HPDE6-E6E7 (cell line): Measurements from ENCODE around the gene LRRC3C.

Source experiments
- DNase-seq: peaks from one replicate; pipeline ENCODE4 v3.0.0; 2011; ENCODE audit warnings: missing footprints; ENCODE audit errors: extremely low spot score

The LRRC3C gene

GRCh38 chr17:39923836-39924690 is 3.5 kb upstream of the LRRC3C start:
- no peak for DNase-seq

- DNase-seq, result no peak
These were observed 2.9 kb upstream of the LRRC3C start for GRCh38 chr17:39924691-39925055.

- no peak for DNase-seq
These were observed 2.0 kb upstream of the LRRC3C start for GRCh38 chr17:39925282-39926134.

DNA sequence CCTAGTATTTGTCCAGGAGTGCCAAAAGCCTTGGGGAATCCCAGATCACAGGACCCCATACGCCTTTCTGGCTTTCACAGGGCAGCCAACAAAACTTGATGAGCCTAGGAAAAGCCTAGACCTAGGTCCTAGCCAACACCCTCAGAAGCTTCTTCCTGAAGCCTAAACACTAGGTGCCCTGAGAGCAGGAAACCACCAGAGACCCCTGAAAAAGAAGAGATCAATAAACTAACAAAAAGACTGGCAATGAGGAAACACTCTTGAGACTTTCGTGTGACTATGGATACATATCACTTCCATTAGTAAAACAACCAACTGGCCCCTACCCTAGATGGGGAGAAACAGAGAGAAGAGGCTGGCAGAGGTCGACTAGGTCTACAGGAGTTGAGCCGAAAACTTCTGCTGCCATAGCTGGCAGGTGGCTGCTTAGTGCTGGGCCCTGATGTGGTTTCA is 1.4 kb upstream of the LRRC3C start:
- no peak for DNase-seq

- DNase-seq, result no peak
These were observed 888 bp upstream of the LRRC3C start for GRCh38 chr17:39926588-39927100.

DNA sequence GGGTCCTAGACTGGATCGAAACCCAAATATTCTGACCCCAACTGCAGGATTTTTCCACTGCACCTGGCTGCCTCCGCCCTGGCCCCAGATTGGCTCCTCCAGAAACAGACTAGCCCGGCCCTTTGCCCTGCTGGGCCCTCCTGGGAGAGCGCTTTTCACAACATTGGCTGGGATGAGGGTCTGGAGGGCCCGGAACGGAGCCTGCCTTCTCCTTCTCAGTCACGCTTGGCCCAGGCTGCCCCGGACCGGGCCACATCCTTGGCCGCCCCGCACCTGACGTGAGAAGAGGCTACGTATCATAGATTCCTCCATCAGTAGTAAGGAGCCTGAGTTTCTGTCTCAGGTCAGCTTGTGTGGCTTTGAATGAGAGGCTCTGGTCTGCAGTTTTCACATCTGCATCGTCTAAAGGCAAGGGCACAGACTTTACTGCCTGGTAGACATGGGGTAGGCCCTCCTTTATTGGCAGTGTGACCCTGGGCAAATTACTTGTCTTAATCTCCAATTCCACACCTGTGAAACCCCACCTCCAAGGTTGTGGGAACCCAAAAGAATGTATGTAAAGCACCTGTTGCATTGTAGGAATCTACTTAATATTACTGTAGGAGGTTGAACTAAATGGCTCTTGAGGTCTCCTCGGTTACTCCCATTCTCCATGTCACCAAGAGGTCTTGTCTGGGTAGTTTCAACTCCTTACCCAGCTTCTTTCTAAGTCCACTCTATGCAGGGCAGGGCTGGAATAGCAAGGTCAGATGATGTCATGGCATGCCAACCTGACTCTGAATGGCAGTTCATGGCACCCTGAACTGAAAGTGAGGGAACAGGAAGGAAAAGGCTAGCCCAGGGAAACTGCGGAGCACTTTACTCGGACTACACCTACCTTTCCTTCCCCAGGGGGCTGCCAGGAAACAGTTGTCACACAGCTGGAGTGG is 661 bp downstream of the LRRC3C start:
- DNase-seq, result no peak

DNA sequence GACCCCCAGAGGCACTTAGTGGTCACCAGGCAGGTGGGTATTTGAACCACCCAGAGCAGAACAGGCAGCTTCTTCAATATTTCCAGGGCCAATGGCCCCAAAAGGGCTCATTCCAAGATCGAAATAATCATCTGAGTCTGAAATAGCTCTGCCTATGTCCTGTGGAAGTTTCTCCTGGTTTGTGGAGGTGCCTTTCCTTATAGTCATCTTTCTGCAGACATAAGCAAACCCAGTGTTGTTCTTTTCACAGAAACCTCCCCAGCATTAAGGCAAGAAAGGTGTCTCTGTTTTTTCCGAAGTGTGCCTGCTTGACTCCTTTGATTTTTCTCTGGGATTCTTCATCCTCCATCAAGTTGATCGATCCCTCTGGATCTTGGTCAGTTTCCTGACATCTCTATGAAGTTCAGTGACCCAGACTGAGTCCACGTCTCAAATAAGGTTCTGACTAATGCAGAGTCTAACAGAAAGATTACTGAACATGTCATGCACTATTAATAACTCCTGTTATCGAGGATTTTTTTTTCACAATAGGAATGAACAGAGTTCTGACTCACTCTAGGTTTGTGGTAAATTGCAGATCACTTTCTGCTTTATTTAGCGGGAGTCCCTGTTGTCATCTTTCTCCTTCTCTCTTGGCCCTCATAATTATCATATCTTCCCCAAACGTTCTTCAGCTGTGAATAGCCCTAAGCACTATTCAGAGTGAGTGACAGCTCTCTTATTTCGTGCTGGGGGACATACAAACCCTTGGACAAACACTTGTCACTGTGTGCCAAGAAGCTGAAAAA is 1.5 kb downstream of the LRRC3C start:
- DNase-seq, result peak; percentile 80

- no peak for DNase-seq
These were observed 2.3 kb downstream of the LRRC3C start for GRCh38 chr17:39929646-39930407.

- DNase-seq, result no peak
These were observed 6.4 kb downstream of the LRRC3C start for GRCh38 chr17:39933912-39934311.

GRCh38 chr17:39934324-39934723 is 6.8 kb downstream of the LRRC3C start:
- no peak for DNase-seq

DNA sequence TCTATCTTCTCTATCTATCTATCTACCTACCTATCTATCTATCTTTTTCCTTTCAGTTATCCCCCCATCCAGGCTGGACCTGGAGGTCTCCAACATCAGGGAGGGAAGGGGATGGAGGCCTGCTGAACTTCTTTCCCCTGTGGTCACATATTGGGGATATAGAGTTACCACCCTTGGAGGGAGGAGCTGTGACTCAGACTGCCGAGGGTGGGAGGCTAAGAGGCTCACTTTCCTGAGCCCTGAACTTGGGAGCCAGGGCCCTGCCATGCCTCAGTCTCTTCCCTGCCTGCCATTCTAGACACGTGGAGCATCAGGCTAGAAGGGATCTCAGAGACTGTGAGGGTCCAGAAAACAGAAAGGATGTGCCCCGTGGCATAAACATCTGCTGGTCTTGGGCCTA is 8.4 kb downstream of the LRRC3C start:
- DNase-seq, result no peak

- DNase-seq, result no peak
These were observed 9.9 kb downstream of the LRRC3C start for GRCh38 chr17:39937447-39937846.

- DNase-seq, result no peak
These were observed 10.8 kb downstream of the LRRC3C start for GRCh38 chr17:39938140-39938869.

DNA sequence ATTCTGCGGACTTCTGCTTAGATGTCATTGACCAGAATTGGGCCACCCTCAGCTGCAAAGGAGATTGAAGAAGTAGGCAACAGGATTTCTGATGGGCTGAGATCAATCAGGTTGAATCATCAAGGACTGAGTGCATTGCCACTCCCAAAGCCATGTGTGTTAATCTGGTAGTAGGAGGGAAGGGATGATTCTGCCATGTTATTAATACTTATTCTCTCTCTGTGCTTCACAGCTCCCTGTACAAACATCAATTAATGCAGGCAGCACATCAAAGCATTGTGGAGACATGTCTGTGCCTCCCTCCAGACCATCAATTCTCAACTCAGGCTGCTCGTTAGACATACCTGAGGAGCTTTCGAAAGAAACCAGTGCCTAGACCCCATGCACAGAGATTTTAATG is 11.6 kb downstream of the LRRC3C start:
- no peak for DNase-seq

GRCh38 chr17:39939588-39940419 is 12.3 kb downstream of the LRRC3C start:
- no peak for DNase-seq

GRCh38 chr17:39943702-39944392 is 16.3 kb downstream of the LRRC3C start:
- no peak for DNase-seq

- DNase-seq, result no peak
These were observed 16.8 kb downstream of the LRRC3C start for GRCh38 chr17:39944393-39944711.
